Measurements from ENCODE around the gene PAFAH1B1.
"Not testable (repeated sequence)": the region's sequence is repeated elsewhere in the genome, so short reads cannot be mapped to it uniquely, and the experiment has no call there.

The PAFAH1B1 gene

DNA sequence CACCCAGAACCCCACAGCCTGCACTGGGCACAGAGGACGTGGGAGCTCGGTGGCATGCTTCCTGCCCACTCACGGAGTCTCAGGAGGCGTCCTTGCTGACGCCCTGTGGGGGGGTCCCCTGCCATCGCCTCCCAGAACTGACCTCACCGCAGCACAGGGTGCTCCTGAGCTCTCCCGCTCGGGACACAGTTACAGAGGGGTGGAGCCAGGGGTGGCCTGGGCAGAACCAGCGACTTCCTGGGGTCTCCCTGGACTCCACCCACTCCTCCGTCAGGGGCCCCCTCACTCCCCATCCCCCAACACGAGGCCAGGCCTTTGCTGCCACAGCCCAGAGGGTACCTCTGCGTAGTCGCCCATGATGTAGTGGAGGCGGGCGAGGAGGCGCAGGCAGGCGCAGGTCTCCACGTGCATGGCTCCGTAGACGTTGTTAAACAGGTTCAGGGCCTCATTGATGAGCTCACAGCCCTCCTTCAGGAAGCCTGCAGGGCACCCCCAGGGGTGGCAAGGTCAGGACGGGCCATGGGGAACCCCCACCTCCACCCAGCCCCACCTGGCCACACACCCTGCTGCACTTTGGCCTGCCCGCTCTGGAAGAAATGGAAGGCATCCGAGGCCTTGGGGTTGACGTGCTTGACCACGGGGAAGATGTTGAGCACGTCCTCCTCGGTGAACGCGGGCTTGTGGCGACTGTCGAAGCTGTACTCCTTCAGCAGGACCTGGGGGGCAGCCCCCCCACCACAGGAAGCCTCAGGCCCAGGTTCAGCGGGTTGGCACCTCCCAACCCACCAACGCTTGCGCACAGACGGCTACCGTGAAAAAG is 100.3 kb downstream of the PAFAH1B1 start:
- DNase-seq (ENCODE audit: insufficient read length, low spot score) = no peak
- FAIRE-seq = no peak
- TF ChIP-seq POLR2AphosphoS5 (IDR thresholded peaks at IDR 0.05; ENCODE audit: low read depth, low read length) (no peak), POU2F2 (IDR thresholded peaks at IDR 0.05; ENCODE audit: low read depth, low read length) (no peak), SPI1 (IDR thresholded peaks at IDR 0.05; ENCODE audit: low read depth, low read length) (no peak), TAF1 (IDR thresholded peaks at IDR 0.05; ENCODE audit: low read depth, low read length) (no peak), PAX5 (IDR thresholded peaks at IDR 0.05; ENCODE audit: insufficient read depth, low read length, severe bottlenecking) (no peak), POLR2A (IDR thresholded peaks at IDR 0.05; ENCODE audit: low read depth, low read length) (no peak)

DNA sequence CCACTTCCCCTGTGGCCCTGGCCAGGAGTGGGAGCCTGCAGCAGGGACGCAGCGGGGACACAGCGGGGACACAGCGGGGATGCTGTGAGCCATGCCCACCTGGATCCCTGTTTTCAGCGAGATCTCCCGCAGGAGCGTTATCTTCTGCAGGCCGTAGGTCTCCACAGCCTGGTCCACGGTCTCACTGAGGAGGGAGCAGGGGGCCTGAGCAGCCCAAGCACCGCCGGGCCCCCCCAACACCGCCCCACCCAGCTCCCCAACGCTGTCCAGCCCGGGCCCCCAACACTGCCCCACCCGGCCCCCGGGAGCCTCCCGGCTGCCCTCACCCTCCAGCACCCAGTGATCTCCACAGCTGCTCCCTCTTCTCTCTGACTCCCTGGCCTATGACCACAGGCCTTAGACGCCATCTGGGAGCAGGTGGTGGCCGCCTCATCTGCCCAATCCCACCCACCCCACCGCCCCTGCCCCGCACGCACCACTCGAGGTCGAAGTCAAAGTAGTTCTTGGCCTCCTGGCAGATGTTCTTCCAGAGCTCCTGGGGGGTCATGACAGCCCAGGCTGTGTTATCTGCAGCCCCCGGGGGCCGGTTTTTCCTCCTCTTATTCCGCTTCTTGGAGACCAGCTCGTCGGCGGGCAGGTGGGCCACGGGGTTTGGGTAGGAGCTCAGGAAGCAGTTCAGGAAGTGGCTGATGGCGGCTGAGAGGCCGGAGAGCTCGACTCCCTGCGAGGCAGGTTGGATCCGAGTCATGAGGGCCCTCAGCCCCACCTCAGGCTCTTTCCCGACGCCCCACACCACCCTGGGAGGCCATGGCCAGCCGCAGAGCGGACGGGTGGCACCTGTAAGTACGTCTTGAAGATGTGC is 101.2 kb downstream of the PAFAH1B1 start:
- no peak for FAIRE-seq
- TF ChIP-seq PAX5 (IDR thresholded peaks at IDR 0.05; ENCODE audit: insufficient read depth, low read length, severe bottlenecking) (no peak), SPI1 (IDR thresholded peaks at IDR 0.05; ENCODE audit: low read depth, low read length) (no peak), POLR2AphosphoS5 (IDR thresholded peaks at IDR 0.05; ENCODE audit: low read depth, low read length) (no peak), POU2F2 (IDR thresholded peaks at IDR 0.05; ENCODE audit: low read depth, low read length) (no peak), POLR2A (IDR thresholded peaks at IDR 0.05; ENCODE audit: low read depth, low read length) (no peak), TAF1 (IDR thresholded peaks at IDR 0.05; ENCODE audit: low read depth, low read length) (no peak)
- DNase-seq (ENCODE audit: insufficient read length, low spot score) = peak; percentile 18

DNA sequence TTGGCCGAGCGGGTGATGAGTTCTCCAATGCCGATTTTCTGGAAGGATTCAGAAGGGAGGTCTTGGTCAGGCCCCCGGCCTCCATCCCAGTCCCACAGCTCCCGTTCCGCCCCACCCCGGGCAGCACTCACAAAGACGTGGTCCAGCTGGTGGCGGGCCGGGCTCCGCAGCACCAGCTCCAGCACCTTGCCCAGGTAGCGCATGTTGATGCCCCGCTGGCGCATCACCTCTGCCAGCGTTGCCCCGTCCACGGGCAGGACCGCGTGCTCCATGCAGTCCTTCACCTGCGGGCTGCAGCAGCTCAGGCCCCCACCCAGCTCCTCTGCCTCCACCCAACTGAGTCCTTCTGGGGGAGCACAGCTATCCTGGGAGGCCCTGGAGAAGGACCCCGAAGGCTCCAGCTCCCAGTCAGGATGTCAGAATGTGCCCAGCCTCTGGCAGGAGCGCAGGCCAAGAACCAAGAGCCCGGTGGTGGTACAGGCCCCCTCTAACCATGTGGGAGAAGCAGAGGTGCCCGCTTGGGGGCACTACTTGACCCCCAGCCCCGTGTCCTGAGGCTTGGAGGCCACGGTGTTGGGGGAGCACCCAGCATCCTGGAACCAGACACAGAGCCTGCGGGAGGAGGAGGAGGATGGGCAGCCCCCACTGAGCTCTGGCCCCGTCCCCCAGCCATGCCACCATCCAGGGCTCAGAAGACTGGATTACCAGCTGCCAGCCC is 101.9 kb downstream of the PAFAH1B1 start:
- no peak for TF ChIP-seq POLR2AphosphoS5 (IDR thresholded peaks at IDR 0.05; ENCODE audit: low read depth, low read length)
- no peak for TF ChIP-seq POU2F2 (IDR thresholded peaks at IDR 0.05; ENCODE audit: low read depth, low read length)
- TF ChIP-seq SPI1 (IDR thresholded peaks at IDR 0.05; ENCODE audit: low read depth, low read length) = no peak
- TF ChIP-seq TAF1 (IDR thresholded peaks at IDR 0.05; ENCODE audit: low read depth, low read length) = no peak
- no peak for TF ChIP-seq PAX5 (IDR thresholded peaks at IDR 0.05; ENCODE audit: insufficient read depth, low read length, severe bottlenecking)
- no peak for TF ChIP-seq POLR2A (IDR thresholded peaks at IDR 0.05; ENCODE audit: low read depth, low read length)
- FAIRE-seq (no peak), DNase-seq (ENCODE audit: insufficient read length, low spot score) (peak; percentile 23)

DNA sequence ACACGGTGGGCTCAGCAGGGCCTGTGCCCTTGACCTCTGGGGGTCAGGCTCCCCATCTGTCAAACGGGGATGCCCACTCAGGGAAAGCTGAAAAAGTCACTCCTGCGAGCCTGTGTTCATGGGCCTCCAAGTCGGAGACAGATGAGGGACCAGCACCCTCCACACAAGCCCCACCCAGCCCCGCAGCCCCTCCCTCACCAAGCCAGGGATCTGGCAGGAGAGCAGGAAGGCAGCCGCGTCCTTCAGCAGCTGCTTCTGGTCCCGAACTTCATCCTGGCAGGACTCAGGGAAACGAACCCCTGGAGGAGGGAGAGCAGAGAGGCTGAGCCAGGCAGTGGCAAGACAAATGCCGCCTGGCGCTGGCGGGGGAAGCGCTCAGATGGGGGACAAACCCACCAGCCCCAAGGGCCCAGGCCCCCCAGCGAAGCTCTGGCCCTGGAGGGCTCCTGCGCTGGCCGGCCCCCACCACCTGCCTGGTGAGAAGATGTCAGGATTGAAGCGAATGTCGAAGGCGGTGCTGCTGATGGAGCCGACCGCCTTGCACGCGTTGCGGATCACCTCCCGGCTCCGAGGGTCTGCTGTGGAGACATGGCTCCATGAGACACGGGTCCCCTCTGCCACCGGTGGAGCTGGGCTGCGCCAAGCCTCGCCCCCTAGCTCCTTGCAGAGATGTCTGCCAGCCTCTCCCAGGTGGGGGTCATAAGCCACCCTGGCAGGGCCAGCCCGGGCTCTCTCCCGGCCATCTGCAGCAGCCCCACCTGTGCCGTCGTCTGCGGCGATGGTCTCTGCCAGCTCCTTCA is 102.7 kb downstream of the PAFAH1B1 start:
- FAIRE-seq (no peak), DNase-seq (ENCODE audit: insufficient read length, low spot score) (peak; percentile 22)
- TF ChIP-seq POU2F2 (IDR thresholded peaks at IDR 0.05; ENCODE audit: low read depth, low read length) (no peak), TAF1 (IDR thresholded peaks at IDR 0.05; ENCODE audit: low read depth, low read length) (no peak), SPI1 (IDR thresholded peaks at IDR 0.05; ENCODE audit: low read depth, low read length) (no peak), PAX5 (IDR thresholded peaks at IDR 0.05; ENCODE audit: insufficient read depth, low read length, severe bottlenecking) (no peak), POLR2A (IDR thresholded peaks at IDR 0.05; ENCODE audit: low read depth, low read length) (no peak), POLR2AphosphoS5 (IDR thresholded peaks at IDR 0.05; ENCODE audit: low read depth, low read length) (no peak)

DNA sequence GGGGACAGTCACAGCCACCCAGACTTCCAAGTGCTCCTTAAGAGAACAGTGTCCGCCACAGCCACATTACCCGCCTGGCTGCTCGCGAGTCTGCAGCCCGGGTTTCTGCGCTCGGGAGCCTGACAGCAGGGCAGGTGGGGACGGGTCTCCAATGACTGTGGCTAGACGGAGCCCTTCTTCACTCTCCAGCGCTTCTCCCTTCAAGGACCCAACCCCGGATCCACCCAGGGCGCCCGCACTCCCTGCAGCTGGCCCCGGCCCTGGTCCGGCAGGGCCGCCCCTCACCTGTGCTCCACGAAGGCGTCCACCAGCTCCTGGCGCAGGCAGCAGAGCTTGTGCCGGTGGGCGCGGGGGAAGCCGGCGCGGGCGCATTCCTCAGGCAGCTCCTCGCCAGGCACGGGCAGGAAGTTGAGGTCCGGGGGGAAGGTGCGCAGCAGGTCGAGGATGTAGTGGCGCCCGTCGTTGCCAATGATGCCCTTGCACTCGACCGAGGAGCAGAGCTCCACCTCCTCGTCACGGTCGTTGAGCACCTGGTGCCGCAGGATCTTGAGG is 104.2 kb downstream of the PAFAH1B1 start:
- no peak; the same call in 1 of the 2 replicates for TF ChIP-seq POLR2AphosphoS5 (IDR thresholded peaks at IDR 0.05; ENCODE audit: low read depth, low read length)
- no peak for TF ChIP-seq PAX5 (IDR thresholded peaks at IDR 0.05; ENCODE audit: insufficient read depth, low read length, severe bottlenecking)
- no peak for TF ChIP-seq SPI1 (IDR thresholded peaks at IDR 0.05; ENCODE audit: low read depth, low read length)
- no peak for TF ChIP-seq POLR2A (IDR thresholded peaks at IDR 0.05; ENCODE audit: low read depth, low read length)
- TF ChIP-seq TAF1 (IDR thresholded peaks at IDR 0.05; ENCODE audit: low read depth, low read length) = no peak
- TF ChIP-seq POU2F2 (IDR thresholded peaks at IDR 0.05; ENCODE audit: low read depth, low read length) = no peak
- DNase-seq (ENCODE audit: insufficient read length, low spot score) (peak; percentile 33), FAIRE-seq (no peak)

DNA sequence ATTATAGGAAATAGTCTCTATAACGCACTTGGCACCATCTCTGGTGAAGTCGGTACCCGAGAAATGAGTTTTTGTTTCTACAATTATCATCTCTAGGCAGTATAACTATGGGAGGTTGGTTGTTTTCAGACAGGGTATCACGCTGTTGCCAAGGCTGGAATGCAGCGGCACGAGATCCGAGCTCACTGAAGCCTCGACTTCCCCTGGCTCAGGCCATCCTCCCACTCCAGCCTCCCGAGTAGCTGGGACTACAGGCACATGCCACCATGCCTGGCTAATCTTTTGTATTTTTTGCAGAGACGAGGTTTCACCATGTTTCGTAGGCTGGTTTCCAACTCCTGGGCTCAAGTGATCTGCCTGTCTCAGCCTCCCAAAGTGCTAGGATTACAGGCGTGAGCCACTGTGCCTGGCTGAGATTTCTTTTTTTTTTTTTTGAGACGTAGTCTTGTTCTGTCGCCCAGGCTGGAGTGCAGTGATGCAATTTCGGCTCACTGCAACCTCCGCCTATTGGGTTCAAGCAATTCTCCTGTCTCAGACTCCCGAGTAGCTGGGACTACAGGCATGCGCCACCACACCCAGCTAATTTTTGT is 105.9 kb downstream of the PAFAH1B1 start:
- FAIRE-seq; DNase-seq (ENCODE audit: insufficient read length, low spot score): not testable (repeated sequence)

DNA sequence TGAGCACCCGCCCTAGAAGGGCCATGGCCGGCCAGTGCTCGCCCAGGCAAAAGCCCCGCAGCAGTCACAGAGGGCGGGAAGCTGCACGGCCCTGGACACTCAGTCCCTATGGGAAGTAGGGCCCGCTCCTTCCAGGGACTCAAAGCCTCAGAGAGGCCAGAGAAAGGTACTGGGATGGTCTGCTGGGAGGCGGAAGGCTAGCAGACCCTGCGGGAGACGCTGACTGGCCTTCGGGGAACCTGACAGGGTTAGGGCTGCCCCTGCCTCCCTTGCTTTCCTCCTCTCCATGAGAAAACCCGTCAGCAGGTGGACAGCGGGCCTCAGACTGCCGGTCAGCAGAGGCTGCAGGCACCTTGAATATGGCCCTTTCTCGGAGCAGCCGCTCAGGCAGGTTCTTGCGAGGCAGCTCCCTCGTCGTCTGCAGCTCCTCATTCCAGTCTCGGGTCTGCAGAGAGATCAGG is 106.6 kb downstream of the PAFAH1B1 start:
- FAIRE-seq = no peak
- peak; percentile 23 for DNase-seq (ENCODE audit: insufficient read length, low spot score)

More for the DNA sequence above, 106.6 kb downstream of the PAFAH1B1 start:
- TF ChIP-seq POU2F2 (IDR thresholded peaks at IDR 0.05; ENCODE audit: low read depth, low read length) = no peak
- TF ChIP-seq SPI1 (IDR thresholded peaks at IDR 0.05; ENCODE audit: low read depth, low read length) = no peak
- TF ChIP-seq POLR2AphosphoS5 (IDR thresholded peaks at IDR 0.05; ENCODE audit: low read depth, low read length) = no peak
- no peak for TF ChIP-seq POLR2A (IDR thresholded peaks at IDR 0.05; ENCODE audit: low read depth, low read length)
- no peak for TF ChIP-seq PAX5 (IDR thresholded peaks at IDR 0.05; ENCODE audit: insufficient read depth, low read length, severe bottlenecking)
- TF ChIP-seq TAF1 (IDR thresholded peaks at IDR 0.05; ENCODE audit: low read depth, low read length) = no peak
